GM13977 (cell line): ENCODE data around the gene FIBIN.

Experiments used
- DNase-seq: peaks from one replicate; pipeline ENCODE4 v3.0.0; 2012; ENCODE audit warnings: low spot score
- CTCF ChIP-seq: IDR thresholded peaks from 2 replicates; pipeline ENCODE4 v1.5.1; 2012; ENCODE audit warnings: mild to moderate bottlenecking, control low read depth; ENCODE audit not compliant: insufficient read depth; ENCODE audit errors: extremely low read depth, missing control alignments
- in situ Hi-C: fragments of 300-500 bp; cut with MboI; formaldehyde crosslinking; loops from one replicate; pipeline ENCODE4 v1.12.0; 2022; ENCODE audit warnings: low sequenced_read_pairs, low pct_unique_long_range_greater_than_20kb, mixed read lengths, inconsistent platforms; ENCODE audit not compliant: unreplicated experiment

FIBIN gene

DNA sequence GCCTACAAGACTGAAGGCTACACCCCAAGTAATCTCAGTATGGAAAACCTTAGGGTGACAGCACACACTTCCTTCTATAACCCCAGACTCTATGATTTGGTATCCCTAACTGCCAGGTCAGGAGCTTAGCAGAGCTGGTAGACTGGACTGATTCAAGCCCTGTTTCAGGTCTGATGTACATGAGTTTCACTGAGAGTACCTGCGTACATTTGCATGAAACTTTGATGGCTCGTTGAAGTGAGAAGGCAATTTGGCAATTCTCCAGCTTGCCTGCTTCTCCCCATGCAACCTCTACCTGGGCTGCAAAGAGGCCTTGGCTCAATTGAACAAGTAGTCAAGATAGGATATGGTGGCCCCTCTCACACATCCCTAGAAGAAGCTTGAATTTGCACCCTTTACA, 10.2 kb downstream of the FIBIN start:
- TF ChIP-seq CTCF, result no peak
- in situ Hi-C loops, result no loop called here
- no peak for DNase-seq

GRCh38 chr11:27008811-27009535, 15.1 kb downstream of the FIBIN start:
- DNase-seq, result no peak
- in situ Hi-C loops, result no loop called here
- no peak for TF ChIP-seq CTCF

DNA sequence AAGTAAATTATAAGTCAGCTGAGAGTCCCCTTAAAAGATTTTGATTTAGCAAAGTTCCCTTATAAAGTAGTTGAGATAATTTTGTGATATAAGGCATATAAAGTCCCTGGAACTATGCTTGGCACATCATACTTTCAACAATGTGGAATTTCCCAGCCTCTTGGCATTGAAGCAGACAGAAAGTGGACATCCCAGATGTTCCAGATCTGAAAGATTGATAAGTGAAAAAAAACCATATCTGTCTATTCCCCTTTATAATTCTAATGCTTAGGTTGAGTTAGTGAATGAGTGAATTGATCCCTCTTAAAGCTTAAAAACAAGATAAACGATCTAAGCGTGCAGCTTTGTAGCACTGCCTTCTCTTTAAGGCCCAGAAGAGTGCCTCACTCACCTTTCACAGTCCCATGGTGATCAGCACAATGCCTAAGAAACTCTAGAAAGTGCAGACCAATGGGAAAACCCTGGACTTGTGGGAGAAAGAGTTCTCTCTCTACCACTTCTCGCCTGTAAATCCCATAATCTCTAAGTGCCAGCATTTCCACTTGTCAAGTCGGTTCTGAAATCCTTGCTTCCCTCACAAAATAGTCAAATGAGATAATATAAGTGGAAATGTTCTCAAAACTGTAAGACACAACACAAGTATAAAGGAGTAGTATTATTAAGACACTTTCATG, 17.8 kb downstream of the FIBIN start:
- in situ Hi-C loops, result no loop called here
- DNase-seq, result no peak
- TF ChIP-seq CTCF, result no peak

GRCh38 chr11:27012234-27012921, 18.5 kb downstream of the FIBIN start:
- DNase-seq, result no peak
- in situ Hi-C loops, result no loop called here
- TF ChIP-seq CTCF, result no peak

GRCh38 chr11:27013781-27014361, 20.0 kb downstream of the FIBIN start:
- no peak for DNase-seq
- no peak for TF ChIP-seq CTCF
- in situ Hi-C loops, result no loop called here

DNA sequence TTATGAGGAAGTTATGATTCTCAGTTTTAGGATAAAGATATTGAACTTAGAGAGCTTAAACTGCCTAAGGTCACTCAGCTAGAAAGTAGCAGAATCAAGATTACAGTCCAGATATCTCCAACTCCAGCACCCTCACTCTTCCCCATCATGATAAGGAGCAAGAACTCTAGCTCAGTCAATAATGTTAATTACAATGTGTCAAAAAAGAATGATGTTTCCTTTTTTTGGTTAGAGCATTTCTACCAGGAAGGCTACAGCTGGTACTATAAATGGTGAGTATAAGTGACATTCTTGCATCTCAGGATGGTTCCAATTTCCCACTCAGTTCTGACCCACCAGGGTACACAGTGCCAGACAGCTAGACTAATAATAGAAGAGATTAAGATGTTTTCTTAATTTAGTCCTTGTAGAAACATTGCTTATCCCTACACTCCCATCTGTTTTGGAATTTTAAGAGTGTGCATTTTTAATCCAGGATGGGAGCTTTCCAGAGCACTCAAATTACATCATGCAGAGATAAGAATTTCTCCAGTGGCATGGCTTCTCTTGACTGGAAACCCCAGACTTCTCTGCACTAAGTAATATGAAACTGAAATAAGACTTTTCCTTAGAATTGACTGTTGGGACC, 25.1 kb downstream of the FIBIN start:
- TF ChIP-seq CTCF, result no peak
- in situ Hi-C loops, result no loop called here
- DNase-seq, result no peak
